Measurements from ENCODE around the gene FLYWCH2. TPM values are rescaled to one million over a fixed set of nuclear protein-coding genes. Genes with fewer than 3 reads are reported as not detected.
A peak's percentile ranks its signal among the peaks of the same experiment; 100 is the strongest.

FLYWCH2 gene
- total and polyA plus RNA-seq, 2 of the 4 experiments (the other 2 are of a cell fraction): 42.3 to 66.3 TPM

DNA sequence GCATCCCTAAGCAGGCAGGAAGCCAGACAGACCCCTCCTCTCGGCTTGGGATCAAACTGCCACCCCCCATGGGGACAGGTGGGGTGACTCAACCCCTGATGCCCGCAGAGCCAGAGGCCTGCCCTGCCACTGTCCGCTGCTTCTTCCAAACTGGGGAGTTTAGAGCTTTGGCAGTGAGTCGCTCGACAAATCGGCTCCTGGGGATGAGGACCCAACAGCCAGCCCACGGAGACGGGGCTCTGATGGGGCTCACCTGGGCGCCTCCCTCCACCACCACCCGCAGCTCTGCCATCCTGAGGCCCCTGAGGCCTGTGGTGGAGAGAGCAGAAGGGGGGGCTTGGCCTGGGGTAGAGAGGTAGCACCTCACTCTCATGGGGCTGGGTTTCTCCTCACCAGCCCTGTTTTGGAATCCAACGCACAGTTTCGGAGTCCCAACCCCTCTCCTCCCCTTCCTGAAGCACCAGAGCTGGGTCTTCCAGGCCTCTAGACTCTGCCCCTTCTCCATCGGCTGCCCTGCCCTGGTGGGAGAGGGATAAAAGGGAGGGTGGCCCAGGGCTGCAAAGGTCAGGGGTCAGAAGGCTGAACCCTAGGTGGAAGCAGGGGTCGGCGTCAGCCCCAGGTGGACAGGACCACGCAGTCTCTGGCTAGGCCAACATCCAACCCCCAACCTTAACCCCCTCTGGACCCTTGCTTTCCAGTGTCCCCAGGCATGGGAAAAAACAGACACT, 30.8 kb upstream of the FLYWCH2 start:
- H3K56ac ChIP-seq (ENCODE audit: extremely low read depth, insufficient read depth, low read length): no peak overlapping the region
- H3K4me3 ChIP-seq (ENCODE audit: insufficient read depth, low read depth, low read length): no peak overlapping the region
- no peak overlapping the region for H2AK5ac ChIP-seq (ENCODE audit: low read depth, low read length)
- H3K27ac ChIP-seq (ENCODE audit: insufficient read depth, low read length): no peak overlapping the region
- no peaks in the 10 kb centered on the region for H3K79me1 ChIP-seq (ENCODE audit: low read depth in 1 of 2, low read length in 2 of 2)
- H3K4ac ChIP-seq (ENCODE audit: low read depth, low read length): no peak overlapping the region
- H3K36me3 ChIP-seq (ENCODE audit: control insufficient read depth, insufficient read depth, low read length): no peaks in the 10 kb centered on the region
- peak overlapping the region; percentile 21 for H2AFZ ChIP-seq (replicated peaks; ENCODE audit: low read length, poor library complexity)
- peaks cover 12% of the 10 kb centered on the region for H3K27me3 ChIP-seq (ENCODE audit: control insufficient read depth, insufficient read depth, low read length)
- TF ChIP-seq RFX5 (IDR thresholded peaks at IDR 0.05; ENCODE audit: low read depth, low read length) (no peak), MAFK (IDR thresholded peaks at IDR 0.05; ENCODE audit: low read depth, low read length) (no peak), MAZ (IDR thresholded peaks at IDR 0.05; ENCODE audit: borderline replicate concordance, low read depth, low read length) (no peak), FOS (IDR thresholded peaks at IDR 0.05; ENCODE audit: low read depth, low read length) (no peak), SMC3 (IDR thresholded peaks at IDR 0.05; ENCODE audit: low read depth, low read length) (no peak), MXI1 (IDR thresholded peaks at IDR 0.05; ENCODE audit: borderline replicate concordance, low read depth, low read length) (no peak), RAD21 (IDR thresholded peaks at IDR 0.05; ENCODE audit: low read length) (no peak), CEBPB (IDR thresholded peaks at IDR 0.05; ENCODE audit: low read depth, low read length) (no peak), BHLHE40 (IDR thresholded peaks at IDR 0.05; ENCODE audit: low read depth, low read length) (no peak), POLR2A (IDR thresholded peaks at IDR 0.05; ENCODE audit: low read depth, low read length) (no peak), NFE2L2 (IDR thresholded peaks at IDR 0.05; ENCODE audit: low read depth, low read length) (no peak), RCOR1 (IDR thresholded peaks at IDR 0.05; ENCODE audit: insufficient replicate concordance, low read length) (no peak), CHD1 (IDR thresholded peaks at IDR 0.05; ENCODE audit: low read depth, low read length) (no peak)
- TF ChIP-seq, protein P1, sequence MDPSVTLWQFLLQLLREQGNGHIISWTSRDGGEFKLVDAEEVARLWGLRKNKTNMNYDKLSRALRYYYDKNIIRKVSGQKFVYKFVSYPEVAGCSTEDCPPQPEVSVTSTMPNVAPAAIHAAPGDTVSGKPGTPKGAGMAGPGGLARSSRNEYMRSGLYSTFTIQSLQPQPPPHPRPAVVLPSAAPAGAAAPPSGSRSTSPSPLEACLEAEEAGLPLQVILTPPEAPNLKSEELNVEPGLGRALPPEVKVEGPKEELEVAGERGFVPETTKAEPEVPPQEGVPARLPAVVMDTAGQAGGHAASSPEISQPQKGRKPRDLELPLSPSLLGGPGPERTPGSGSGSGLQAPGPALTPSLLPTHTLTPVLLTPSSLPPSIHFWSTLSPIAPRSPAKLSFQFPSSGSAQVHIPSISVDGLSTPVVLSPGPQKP (IDR thresholded peaks at IDR 0.05; ENCODE audit: borderline replicate concordance, low read depth, low read length): no peak
- TF ChIP-seq, protein P2, sequence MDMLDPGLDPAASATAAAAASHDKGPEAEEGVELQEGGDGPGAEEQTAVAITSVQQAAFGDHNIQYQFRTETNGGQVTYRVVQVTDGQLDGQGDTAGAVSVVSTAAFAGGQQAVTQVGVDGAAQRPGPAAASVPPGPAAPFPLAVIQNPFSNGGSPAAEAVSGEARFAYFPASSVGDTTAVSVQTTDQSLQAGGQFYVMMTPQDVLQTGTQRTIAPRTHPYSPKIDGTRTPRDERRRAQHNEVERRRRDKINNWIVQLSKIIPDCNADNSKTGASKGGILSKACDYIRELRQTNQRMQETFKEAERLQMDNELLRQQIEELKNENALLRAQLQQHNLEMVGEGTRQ (IDR thresholded peaks at IDR 0.05; ENCODE audit: low read depth, low read length): no peak
- TF ChIP-seq, protein P3, sequence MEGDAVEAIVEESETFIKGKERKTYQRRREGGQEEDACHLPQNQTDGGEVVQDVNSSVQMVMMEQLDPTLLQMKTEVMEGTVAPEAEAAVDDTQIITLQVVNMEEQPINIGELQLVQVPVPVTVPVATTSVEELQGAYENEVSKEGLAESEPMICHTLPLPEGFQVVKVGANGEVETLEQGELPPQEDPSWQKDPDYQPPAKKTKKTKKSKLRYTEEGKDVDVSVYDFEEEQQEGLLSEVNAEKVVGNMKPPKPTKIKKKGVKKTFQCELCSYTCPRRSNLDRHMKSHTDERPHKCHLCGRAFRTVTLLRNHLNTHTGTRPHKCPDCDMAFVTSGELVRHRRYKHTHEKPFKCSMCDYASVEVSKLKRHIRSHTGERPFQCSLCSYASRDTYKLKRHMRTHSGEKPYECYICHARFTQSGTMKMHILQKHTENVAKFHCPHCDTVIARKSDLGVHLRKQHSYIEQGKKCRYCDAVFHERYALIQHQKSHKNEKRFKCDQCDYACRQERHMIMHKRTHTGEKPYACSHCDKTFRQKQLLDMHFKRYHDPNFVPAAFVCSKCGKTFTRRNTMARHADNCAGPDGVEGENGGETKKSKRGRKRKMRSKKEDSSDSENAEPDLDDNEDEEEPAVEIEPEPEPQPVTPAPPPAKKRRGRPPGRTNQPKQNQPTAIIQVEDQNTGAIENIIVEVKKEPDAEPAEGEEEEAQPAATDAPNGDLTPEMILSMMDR (conservative IDR thresholded peaks at IDR 0.05; ENCODE audit: low read depth, low read length): no peak
- no peak overlapping the region for H2BK5ac ChIP-seq (ENCODE audit: low read depth, low read length, poor library complexity, severe bottlenecking)
- H3K9me3 ChIP-seq (ENCODE audit: control insufficient read depth, insufficient read depth, low read length): peaks cover 5% of the 10 kb centered on the region
- H3K18ac ChIP-seq (ENCODE audit: low read depth, low read length): no peak overlapping the region
- intact Hi-C loops (cut with micrococcal nuclease) (no loop called here), dilution Hi-C loops (cut with HindIII; ENCODE audit: low sequenced_read_pairs, unreplicated experiment) (no loop called here), in situ Hi-C loops (cut with MboI; ENCODE audit: low sequenced_read_pairs) (no loop called here)
- ATAC-seq (ENCODE audit: low read depth) (no peak), DNase-seq (no peak)
- ChIA-PET POLR2A (ENCODE audit: unreplicated experiment) (no interaction called here), CTCF (interaction anchor here (1.8 kb wide), 1 partner anchor 13 kb away, joined by 5 read pairs; no protein-coding TSS in a partner anchor)
- no peak overlapping the region for H3K23ac ChIP-seq (ENCODE audit: low read depth, low read length)
- WGBS, 2 experiments (ENCODE audit: extremely low coverage in 2 of 2, insufficient read length in 1 of 2): no CpG with 5 or more reads among the region's 16 CpGs
- H3K4me1 ChIP-seq (ENCODE audit: control insufficient read depth, insufficient read depth, low read length): peaks cover under 1% of the 10 kb centered on the region
- H2BK15ac ChIP-seq (ENCODE audit: low read depth, low read length): no peak overlapping the region
- H2AK9ac ChIP-seq (replicated peaks; ENCODE audit: low read depth, low read length, poor library complexity): no peak overlapping the region
- no peak overlapping the region for H4K5ac ChIP-seq (ENCODE audit: low read depth, low read length)
- 0 out of 2 replicates have a peak, but pooled peaks cover under 1% of the 10 kb centered on the region for H4K20me1 ChIP-seq (ENCODE audit: insufficient read depth, low read length)
- no peak overlapping the region for H3K4me2 ChIP-seq (ENCODE audit: low read depth, low read length)
- H2BK20ac ChIP-seq (ENCODE audit: low read depth, low read length): no peak overlapping the region
- no peak overlapping the region for H4K8ac ChIP-seq (ENCODE audit: low read depth in 2 of 2, low read length in 2 of 2)
- H4K91ac ChIP-seq (ENCODE audit: insufficient read depth, low read depth, low read length): no peak overlapping the region
- BruUV-seq (replicated peaks): no TSS peak
- no peak overlapping the region for H3K9ac ChIP-seq (ENCODE audit: low read depth, low read length)
- no peak overlapping the region for H2BK120ac ChIP-seq (ENCODE audit: low read depth, low read length)
- peaks cover 1% of the 10 kb centered on the region for H3K9me1 ChIP-seq (ENCODE audit: insufficient read depth, low read length)
- no peak overlapping the region for H3K14ac ChIP-seq (replicated peaks; ENCODE audit: low read depth, low read length)
